Measurements from ENCODE around the gene SEC24D.

Gene SEC24D

GRCh38 chr4:118770741-118771187, 65.2 kb downstream of the SEC24D start:
- no peak for DNase-seq

- no peak for DNase-seq
Measured at GRCh38 chr4:118769161-118769560, 66.8 kb downstream of the SEC24D start.

GRCh38 chr4:118767109-118767508, 68.8 kb downstream of the SEC24D start:
- no peak for DNase-seq

- no peak for DNase-seq
Measured at GRCh38 chr4:118765399-118765798, 70.5 kb downstream of the SEC24D start.

- DNase-seq = no peak
Measured at GRCh38 chr4:118762730-118763477, 73.0 kb downstream of the SEC24D start.

GRCh38 chr4:118762155-118762554, 73.8 kb downstream of the SEC24D start:
- DNase-seq = no peak

- DNase-seq = no peak
Measured at GRCh38 chr4:118761397-118762016, 74.4 kb downstream of the SEC24D start.

- DNase-seq = no peak
Measured at GRCh38 chr4:118760493-118760892, 75.4 kb downstream of the SEC24D start.

- no peak for DNase-seq
Measured at GRCh38 chr4:118760092-118760491, 75.8 kb downstream of the SEC24D start.

- DNase-seq = no peak
Measured at GRCh38 chr4:118759481-118759880, 76.4 kb downstream of the SEC24D start.

GRCh38 chr4:118758293-118758692, 77.6 kb downstream of the SEC24D start:
- no peak for DNase-seq

- DNase-seq = no peak
Measured at GRCh38 chr4:118757761-118758251, 78.1 kb downstream of the SEC24D start.

- DNase-seq = no peak
Measured at GRCh38 chr4:118756958-118757357, 79.0 kb downstream of the SEC24D start.

GRCh38 chr4:118756429-118756828, 79.5 kb downstream of the SEC24D start:
- DNase-seq = no peak

- no peak for DNase-seq
Measured at GRCh38 chr4:118755438-118756226, 80.3 kb downstream of the SEC24D start.

- DNase-seq = no peak
Measured at GRCh38 chr4:118754890-118755289, 81.0 kb downstream of the SEC24D start.

GRCh38 chr4:118753685-118754084, 82.2 kb downstream of the SEC24D start:
- no peak for DNase-seq

GRCh38 chr4:118753096-118753495, 82.8 kb downstream of the SEC24D start:
- no peak for DNase-seq

GRCh38 chr4:118752551-118752950, 83.4 kb downstream of the SEC24D start:
- no peak for DNase-seq

GRCh38 chr4:118751629-118752323, 84.2 kb downstream of the SEC24D start:
- DNase-seq = no peak

- no peak for DNase-seq
Measured at GRCh38 chr4:118749347-118749988, 86.5 kb downstream of the SEC24D start.

GRCh38 chr4:118746251-118746919, 89.5 kb downstream of the SEC24D start:
- no peak for DNase-seq

Measured in 8988T (cell line).